Fibroblast of skin of left quadriceps (primary cell): ENCODE measurements around the gene MAP1LC3A.

Source experiments
- DNase-seq, 2 experiments: peaks; one replicate each; pipeline ENCODE4 v3.0.0-alpha.2; 2013; ENCODE audit warnings: low read depth in 2 of 2

The MAP1LC3A gene

GRCh38 chr20:34575756-34576155, 17.2 kb downstream of the MAP1LC3A start:
- DNase-seq = no peak

- DNase-seq = no peak
Observed at GRCh38 chr20:34577061-34577460, 18.5 kb downstream of the MAP1LC3A start.

GRCh38 chr20:34578025-34578424, 19.5 kb downstream of the MAP1LC3A start:
- DNase-seq = no peak

GRCh38 chr20:34578521-34578920, 20.0 kb downstream of the MAP1LC3A start:
- no peak for DNase-seq

GRCh38 chr20:34579191-34579978, 20.9 kb downstream of the MAP1LC3A start:
- peak in 1 of 2 experiments; percentile 21 for DNase-seq

GRCh38 chr20:34579979-34580940, 21.7 kb downstream of the MAP1LC3A start:
- DNase-seq = no peak

GRCh38 chr20:34581341-34582184, 23.0 kb downstream of the MAP1LC3A start:
- peak; percentile 23 for DNase-seq

GRCh38 chr20:34582221-34582620, 23.7 kb downstream of the MAP1LC3A start:
- DNase-seq = no peak

- DNase-seq = no peak
Observed at GRCh38 chr20:34582911-34583310, 24.4 kb downstream of the MAP1LC3A start.

GRCh38 chr20:34583544-34583943, 25.0 kb downstream of the MAP1LC3A start:
- no peak for DNase-seq

- DNase-seq = no peak
Observed at GRCh38 chr20:34585019-34585418, 26.5 kb downstream of the MAP1LC3A start.

GRCh38 chr20:34586488-34587163, 28.1 kb downstream of the MAP1LC3A start:
- no peak for DNase-seq

- DNase-seq = no peak
Observed at GRCh38 chr20:34595377-34596184, 37.1 kb downstream of the MAP1LC3A start.

GRCh38 chr20:34600892-34601653, 42.6 kb downstream of the MAP1LC3A start:
- no peak for DNase-seq

- peak in 1 of 2 experiments; percentile 36 for DNase-seq
Observed at GRCh38 chr20:34604980-34605788, 46.7 kb downstream of the MAP1LC3A start.

GRCh38 chr20:34607066-34607465, 48.5 kb downstream of the MAP1LC3A start:
- DNase-seq = no peak
